H9 (cell line): ENCODE results near the gene ADAM8. TPM values are rescaled to one million over a fixed set of nuclear protein-coding genes. Genes with fewer than 3 reads are reported as not detected.

ENCODE experiments used
- DNase-seq: peaks from one replicate; pipeline ENCODE4 v3.0.0-alpha.2; 2017
- H2AFZ ChIP-seq: one replicate; pipeline ENCODE4 v1.6.1; 2013; ENCODE audit warnings: mild to moderate bottlenecking, low read length, control low read depth, moderate library complexity
- H2AK5ac ChIP-seq: 2 replicates; pipeline ENCODE4 v1.6.1; 2013; ENCODE audit warnings: low read length, control low read depth, mixed read lengths; ENCODE audit not compliant: insufficient read length
- H2BK120ac ChIP-seq: one replicate; pipeline ENCODE4 v1.6.1; 2013; ENCODE audit warnings: low read depth, mild to moderate bottlenecking, low read length, control low read depth, inconsistent platforms; ENCODE audit not compliant: poor library complexity, severe bottlenecking
- H2BK12ac ChIP-seq: 2 replicates; pipeline ENCODE4 v1.6.1; 2013; ENCODE audit warnings: low read length, control low read depth, mixed read lengths, low read depth; ENCODE audit not compliant: insufficient read length
- H2BK15ac ChIP-seq: 2 replicates; pipeline ENCODE4 v1.6.1; 2013; ENCODE audit warnings: low read depth, low read length, control low read depth
- H2BK20ac ChIP-seq: one replicate; pipeline ENCODE4 v1.6.1; 2013; ENCODE audit warnings: low read depth, mild to moderate bottlenecking, low read length, control low read depth, inconsistent platforms; ENCODE audit not compliant: poor library complexity, severe bottlenecking
- H2BK5ac ChIP-seq: 2 replicates; pipeline ENCODE4 v1.6.1; 2013; ENCODE audit warnings: low read length, control low read depth, mixed read lengths; ENCODE audit not compliant: insufficient read length
- H3K14ac ChIP-seq: 2 replicates; pipeline ENCODE4 v1.6.1; 2013; ENCODE audit warnings: low read length, control low read depth; ENCODE audit not compliant: insufficient read depth
- H3K18ac ChIP-seq: 2 replicates; pipeline ENCODE4 v1.6.1; 2013; ENCODE audit warnings: low read depth, mild to moderate bottlenecking, mixed read lengths, low read length, control low read depth; ENCODE audit not compliant: insufficient read length
- H3K23ac ChIP-seq: 2 replicates; pipeline ENCODE4 v1.6.1; 2013; ENCODE audit warnings: low read length, control low read depth, mixed read lengths, low read depth; ENCODE audit not compliant: insufficient read length
- H3K23me2 ChIP-seq: 2 replicates; pipeline ENCODE4 v1.6.1; 2013; ENCODE audit warnings: low read depth, mild to moderate bottlenecking, mixed read lengths, low read length, control low read depth; ENCODE audit not compliant: insufficient read length, poor library complexity, severe bottlenecking
- H3K27ac ChIP-seq: 2 replicates; pipeline ENCODE4 v1.5.1; 2013; ENCODE audit warnings: low read length, control low read depth, mixed read lengths, low read depth; ENCODE audit not compliant: insufficient read length
- H3K27me3 ChIP-seq: 2 replicates; pipeline ENCODE4 v1.6.1; 2013; ENCODE audit warnings: low read length, control low read depth, inconsistent platforms; ENCODE audit not compliant: insufficient read depth
- H3K4ac ChIP-seq: 2 replicates; pipeline ENCODE4 v1.6.1; 2013; ENCODE audit warnings: low read depth, mild to moderate bottlenecking, control low read depth, inconsistent platforms, low read length, moderate library complexity
- H3K4me1 ChIP-seq: 2 replicates; pipeline ENCODE4 v1.6.1; 2013; ENCODE audit warnings: low read length, control low read depth, inconsistent platforms; ENCODE audit not compliant: insufficient read depth
- H3K4me2 ChIP-seq: 2 replicates; pipeline ENCODE4 v1.6.1; 2013; ENCODE audit warnings: low read length, control low read depth, mixed read lengths; ENCODE audit not compliant: insufficient read length, insufficient read depth
- H3K56ac ChIP-seq: 2 replicates; pipeline ENCODE4 v1.6.1; 2013; ENCODE audit warnings: low read depth, mild to moderate bottlenecking, mixed read lengths, low read length, control low read depth; ENCODE audit not compliant: insufficient read length
- H3K79me1 ChIP-seq: 2 replicates; pipeline ENCODE4 v1.6.1; 2013; ENCODE audit warnings: low read depth, mild to moderate bottlenecking, moderate library complexity, low read length, control low read depth, inconsistent platforms; ENCODE audit not compliant: insufficient read depth, poor library complexity, severe bottlenecking
- H3K79me2 ChIP-seq: 2 replicates; pipeline ENCODE4 v1.6.1; 2013; ENCODE audit warnings: low read length, control low read depth, inconsistent platforms; ENCODE audit not compliant: insufficient read depth
- H3K9ac ChIP-seq: 2 replicates; pipeline ENCODE4 v1.6.1; 2013; ENCODE audit warnings: low read length, control low read depth, mixed read lengths; ENCODE audit not compliant: insufficient read length; ENCODE audit errors: extremely low read depth
- H3K9me3 ChIP-seq: one replicate; pipeline ENCODE4 v1.6.1; 2013; ENCODE audit warnings: low read depth, low read length, inconsistent platforms; ENCODE audit not compliant: control insufficient read depth
- H3T11ph ChIP-seq: one replicate; pipeline ENCODE4 v1.6.1; 2013; ENCODE audit warnings: mild to moderate bottlenecking, low read length, control low read depth, inconsistent platforms
- H4K20me1 ChIP-seq: one replicate; pipeline ENCODE4 v1.6.1; 2013; ENCODE audit not compliant: control insufficient read depth, insufficient read length, insufficient read depth
- H4K5ac ChIP-seq: 2 replicates; pipeline ENCODE4 v1.6.1; 2013; ENCODE audit warnings: low read depth, mild to moderate bottlenecking, mixed read lengths, low read length, control low read depth; ENCODE audit not compliant: insufficient read length
- H4K8ac ChIP-seq: replicated peaks from 2 replicates; pipeline ENCODE4 v1.6.1; 2013; ENCODE audit warnings: low read length, control low read depth, mixed read lengths, low read depth; ENCODE audit not compliant: insufficient read length
- H4K91ac ChIP-seq: 2 replicates; pipeline ENCODE4 v1.6.1; 2013; ENCODE audit warnings: low read depth, mild to moderate bottlenecking, moderate library complexity, mixed read lengths, low read length, control low read depth; ENCODE audit not compliant: insufficient read length
- H3K27ac Mint-ChIP-seq, 3 experiments: 2 replicates in 2 of 3; 3 replicates in 1 of 3; pipeline ENCODE4 v1.8.0; 2020 to 2021; ENCODE audit warnings: mixed read lengths in 3 of 3, mild to moderate bottlenecking in 1 of 3, moderate library complexity in 1 of 3
- H3K27me3 Mint-ChIP-seq: 2 replicates; pipeline ENCODE4 v1.8.0; 2021; ENCODE audit warnings: low read depth, mild to moderate bottlenecking, moderate library complexity, mixed read lengths
- H3K36me3 Mint-ChIP-seq, 3 experiments: 2 replicates in 2 of 3; 3 replicates in 1 of 3; pipeline ENCODE4 v1.8.0; 2020 to 2021; ENCODE audit warnings: low read depth in 3 of 3, mixed read lengths in 3 of 3; ENCODE audit not compliant: insufficient read depth in 1 of 3
- H3K4me1 Mint-ChIP-seq, 2 experiments: 2 replicates each; pipeline ENCODE4 v1.8.0; 2020; ENCODE audit warnings: mixed read lengths in 2 of 2
- H3K4me3 Mint-ChIP-seq, 2 experiments: 2 replicates in 1 of 2; 3 replicates in 1 of 2; pipeline ENCODE4 v1.8.0; 2020 to 2021; ENCODE audit warnings: mild to moderate bottlenecking in 2 of 2, mixed read lengths in 2 of 2, moderate library complexity in 1 of 2
- H3K9me3 Mint-ChIP-seq, 2 experiments: 2 replicates in 1 of 2; 3 replicates in 1 of 2; pipeline ENCODE4 v1.8.0; 2020; ENCODE audit warnings: mild to moderate bottlenecking in 2 of 2, mixed read lengths in 2 of 2, moderate library complexity in 1 of 2
- CTCF ChIP-seq: fragments of 200-600 bp; sonication (generic); conservative IDR thresholded peaks from 3 replicates; pipeline ENCODE4 v1.8.0; 2021; ENCODE audit warnings: antibody characterized with exemption, mild to moderate bottlenecking
- WGBS: extraction: QIAGEN DNeasy Blood & Tissue Kit; methylation state at CpG from one replicate; pipeline ENCODE4 v1.1.7; 2013; ENCODE audit warnings: missing lambda C conversion rate, low lambda C conversion rate, mixed read lengths; ENCODE audit not compliant: insufficient read length; ENCODE audit errors: extremely low coverage; 5-methylcytosine and 5-hydroxymethylcytosine counted together
- total RNA-seq: library from RNA; stranded (reverse); gene quantifications from 2 replicates; pipeline ENCODE4 v1.2.1, GENCODE V29; 2021

The ADAM8 gene
- total RNA-seq, 1 experiment from 2014 or later = 5.4 TPM

GRCh38 chr10:133263674-133264073 is 13.0 kb downstream of the ADAM8 start:
- Histone ChIP-seq H4K91ac (no peak overlapping the region), H3T11ph (no peak overlapping the region), H3K79me2 (no peaks in the 10 kb centered on the region), H3K23ac (no peak overlapping the region), H3K18ac (no peak overlapping the region), H4K20me1 (peaks cover 3% of the 10 kb centered on the region), H3K4ac (no peak overlapping the region), H2AFZ (no peak overlapping the region), H3K9me3 (no peaks in the 10 kb centered on the region), H4K5ac (no peak overlapping the region), H3K23me2 (peaks cover 7% of the 10 kb centered on the region), H2BK12ac (no peak overlapping the region), H2AK5ac (no peak overlapping the region), H2BK5ac (no peak overlapping the region), H3K4me1 (no peaks in the 10 kb centered on the region), H3K14ac (no peak overlapping the region), H3K9ac (no peak overlapping the region), H3K27me3 (no peaks in the 10 kb centered on the region; the same call in 1 of the 2 replicates), H3K79me1 (no peaks in the 10 kb centered on the region), H3K27ac (no peak overlapping the region), H2BK20ac (no peak overlapping the region), H3K4me2 (no peak overlapping the region), H4K8ac (no peak overlapping the region), H2BK15ac (no peak overlapping the region), H3K56ac (no peak overlapping the region), H2BK120ac (no peak overlapping the region)
- H3K4me1 Mint-ChIP-seq = peaks cover 3 to 19% of the 10 kb centered on the region in 2 experiments; a peak in 3 of 4 replicates
- H3K9me3 Mint-ChIP-seq = no peaks in the 10 kb centered on the region
- no peak overlapping the region for H3K27ac Mint-ChIP-seq
- no peak overlapping the region for H3K4me3 Mint-ChIP-seq
- WGBS = no CpG with 5 or more reads among the region's 10 CpGs
- no peaks in the 10 kb centered on the region for H3K36me3 Mint-ChIP-seq
- DNase-seq = no peak
- H3K27me3 Mint-ChIP-seq = peaks cover 19% of the 10 kb centered on the region
- TF ChIP-seq CTCF = no peak
